ENCODE measurements around the gene WNT6.

DNA sequence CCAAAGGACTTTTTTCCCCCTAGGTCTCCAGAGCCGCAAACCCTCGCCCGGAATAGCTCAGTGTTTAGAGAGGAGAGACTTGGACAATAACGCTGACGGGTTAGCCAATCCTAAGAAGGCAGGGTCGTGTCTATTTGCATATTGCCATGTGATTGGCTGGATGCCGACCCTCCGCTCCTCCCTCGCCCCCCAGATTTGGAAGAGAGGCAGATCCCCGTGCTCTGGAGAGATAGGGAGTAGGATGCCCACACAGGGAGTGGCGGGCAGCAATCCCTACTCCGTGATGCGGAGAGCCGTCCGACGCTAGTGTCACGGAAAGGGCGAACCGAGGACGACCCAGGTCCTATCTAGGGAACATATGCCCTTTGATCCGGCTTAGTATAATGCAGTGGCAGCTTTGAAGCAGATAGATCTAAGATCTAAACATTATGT, 1.4 kb downstream of the WNT6 start:
- TF ChIP-seq, protein P1, sequence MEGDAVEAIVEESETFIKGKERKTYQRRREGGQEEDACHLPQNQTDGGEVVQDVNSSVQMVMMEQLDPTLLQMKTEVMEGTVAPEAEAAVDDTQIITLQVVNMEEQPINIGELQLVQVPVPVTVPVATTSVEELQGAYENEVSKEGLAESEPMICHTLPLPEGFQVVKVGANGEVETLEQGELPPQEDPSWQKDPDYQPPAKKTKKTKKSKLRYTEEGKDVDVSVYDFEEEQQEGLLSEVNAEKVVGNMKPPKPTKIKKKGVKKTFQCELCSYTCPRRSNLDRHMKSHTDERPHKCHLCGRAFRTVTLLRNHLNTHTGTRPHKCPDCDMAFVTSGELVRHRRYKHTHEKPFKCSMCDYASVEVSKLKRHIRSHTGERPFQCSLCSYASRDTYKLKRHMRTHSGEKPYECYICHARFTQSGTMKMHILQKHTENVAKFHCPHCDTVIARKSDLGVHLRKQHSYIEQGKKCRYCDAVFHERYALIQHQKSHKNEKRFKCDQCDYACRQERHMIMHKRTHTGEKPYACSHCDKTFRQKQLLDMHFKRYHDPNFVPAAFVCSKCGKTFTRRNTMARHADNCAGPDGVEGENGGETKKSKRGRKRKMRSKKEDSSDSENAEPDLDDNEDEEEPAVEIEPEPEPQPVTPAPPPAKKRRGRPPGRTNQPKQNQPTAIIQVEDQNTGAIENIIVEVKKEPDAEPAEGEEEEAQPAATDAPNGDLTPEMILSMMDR (IDR thresholded peaks at IDR 0.05; ENCODE audit: low read length), result no peak
- TF ChIP-seq EZH2 (optimal IDR thresholded peaks at IDR 0.05; ENCODE audit: low read depth, low read length) (no peak), EZH2phosphoT487 (IDR thresholded peaks at IDR 0.05; ENCODE audit: low read length) (no peak)
